Uterus (tissue), 4 donors: ENCODE results near the gene SLAMF7. TPM values are rescaled to one million over a fixed set of nuclear protein-coding genes. Genes with fewer than 3 reads are reported as not detected.
"Not testable (repeated sequence)": the region's sequence is repeated elsewhere in the genome, so short reads cannot be mapped to it uniquely, and the experiment has no call there.

Experiments used
- DNase-seq, 2 donors: peaks; one replicate each; pipeline ENCODE4 v3.0.0-alpha.2; 2019 to 2020
- H3K27ac ChIP-seq, 2 donors: fragments of 200-600 bp; sonication (generic); 1 replicate in 1 of 2; 2 replicates in 1 of 2; pipeline ENCODE4 v1.5.1; 2016 to 2018
- H3K27me3 ChIP-seq, 2 donors: fragments of 200-600 bp; sonication (generic); one replicate each; pipeline ENCODE4 v1.5.1; 2018 to 2019; ENCODE audit warnings: control low read depth in 1 of 2
- H3K36me3 ChIP-seq, 2 donors: fragments of 200-600 bp; sonication (generic); one replicate each; pipeline ENCODE4 v1.5.1; 2019; ENCODE audit warnings: control low read depth in 1 of 2
- H3K4me1 ChIP-seq, 2 donors: fragments of 200-600 bp; sonication (generic); one replicate each; pipeline ENCODE4 v1.5.1; 2018 to 2019; ENCODE audit warnings: control low read depth in 1 of 2
- H3K4me3 ChIP-seq, 2 donors: fragments of 200-600 bp; sonication (generic); 1 replicate in 1 of 2; 2 replicates in 1 of 2; pipeline ENCODE4 v1.5.1; 2018 to 2019; ENCODE audit warnings: mild to moderate bottlenecking in 1 of 2
- H3K9me3 ChIP-seq, 2 donors: fragments of 200-600 bp; sonication (generic); one replicate each; pipeline ENCODE4 v1.5.1; 2019; ENCODE audit warnings: control low read depth in 1 of 2
- CTCF ChIP-seq, 4 experiments: fragments of 200-600 bp in 2 of 4; fragments of 450-650 bp in 2 of 4; sonication (generic) in 2 of 4; IDR thresholded peaks; one replicate each; pipeline ENCODE4 v1.5.1; 2016 to 2019; ENCODE audit warnings: antibody characterized with exemption in 4 of 4, mild to moderate bottlenecking in 2 of 4, moderate library complexity in 1 of 4
- POLR2A ChIP-seq, 2 donors: fragments of 450-650 bp; IDR thresholded peaks; one replicate each; pipeline ENCODE4 v1.6.1; 2016; ENCODE audit warnings: antibody characterized with exemption in 2 of 2, mild to moderate bottlenecking in 1 of 2, moderate library complexity in 1 of 2
- intact Hi-C: fragments of 100-400 bp; cut with DNase I; formaldehyde crosslinking; loops from one replicate; pipeline ENCODE4 v1.15.1; 2023; ENCODE audit warnings: low total_unique reads
- total RNA-seq, 4 donors: library from RNA; depleted of rRNA in 3 of 4; stranded (reverse); fragments of >200 nt in 3 of 4; gene quantifications; one replicate each; pipeline versions ENCODE4 v1.1.0 to v1.2.4, GENCODE V29; 2014 to 2023
- donor health status: DM: yes; HTN: yes; CAD: no.

Gene SLAMF7
- total RNA-seq, 4 donors from 2014 or later, result 0.76 to 1.6 TPM; not detected in 2

- Histone ChIP-seq H3K27me3 (no peaks in the 10 kb centered on the region), H3K4me1 (no peaks in the 10 kb centered on the region), H3K4me3 (no peak overlapping the region), H3K36me3 (no peaks in the 10 kb centered on the region), H3K9me3 (no peaks in the 10 kb centered on the region), H3K27ac (no peak overlapping the region)
- TF ChIP-seq POLR2A (IDR thresholded peaks at IDR 0.05) (no peak), CTCF (IDR thresholded peaks at IDR 0.05) (peak; percentile 11 to 46 (median 33))
- intact Hi-C loops, result no loop called here
- DNase-seq, result no peak
Observed at GRCh38 chr1:160726498-160727315, 12.3 kb upstream of the SLAMF7 start.

GRCh38 chr1:160727316-160727640, 11.8 kb upstream of the SLAMF7 start:
- Histone ChIP-seq H3K27ac (no peak overlapping the region), H3K27me3 (no peaks in the 10 kb centered on the region), H3K36me3 (no peaks in the 10 kb centered on the region), H3K9me3 (no peaks in the 10 kb centered on the region), H3K4me3 (no peak overlapping the region), H3K4me1 (no peaks in the 10 kb centered on the region)
- no peak for DNase-seq
- intact Hi-C loops, result no loop called here
- TF ChIP-seq POLR2A (IDR thresholded peaks at IDR 0.05) (no peak), CTCF (IDR thresholded peaks at IDR 0.05) (no peak)

- H3K27me3 ChIP-seq, H3K36me3 ChIP-seq, intact Hi-C loops, DNase-seq, H3K4me1 ChIP-seq, H3K9me3 ChIP-seq, H3K27ac ChIP-seq, H3K4me3 ChIP-seq: not testable (repeated sequence)
Observed at GRCh38 chr1:160731564-160731963, 7.5 kb upstream of the SLAMF7 start.

- no peak for DNase-seq
- intact Hi-C loops, result no loop called here
- H3K27me3 ChIP-seq, result no peaks in the 10 kb centered on the region
- H3K27ac ChIP-seq, result no peak overlapping the region
- no peaks in the 10 kb centered on the region for H3K4me1 ChIP-seq
- H3K36me3 ChIP-seq, result no peaks in the 10 kb centered on the region
- TF ChIP-seq POLR2A (IDR thresholded peaks at IDR 0.05) (no peak), CTCF (IDR thresholded peaks at IDR 0.05) (no peak)
- no peaks in the 10 kb centered on the region for H3K9me3 ChIP-seq
- H3K4me3 ChIP-seq, result no peak overlapping the region
Observed at GRCh38 chr1:160731990-160732389, 7.1 kb upstream of the SLAMF7 start.

- Histone ChIP-seq H3K27ac (no peak overlapping the region), H3K9me3 (no peaks in the 10 kb centered on the region), H3K4me1 (no peaks in the 10 kb centered on the region), H3K36me3 (no peaks in the 10 kb centered on the region), H3K4me3 (no peak overlapping the region), H3K27me3 (no peaks in the 10 kb centered on the region)
- intact Hi-C loops, result no loop called here
- DNase-seq, result no peak
- no peak for TF ChIP-seq POLR2A (IDR thresholded peaks at IDR 0.05)
- no peak for TF ChIP-seq CTCF (IDR thresholded peaks at IDR 0.05)
Observed at GRCh38 chr1:160733898-160734297, 5.1 kb upstream of the SLAMF7 start.
